IPS-15b (cell line): ENCODE data around the gene RNPS1.

Experiments used
- H3K27me3 ChIP-seq: one replicate; pipeline ENCODE4 v1.6.1; 2013; ENCODE audit warnings: low read length; ENCODE audit not compliant: control insufficient read depth, insufficient read depth
- H3K36me3 ChIP-seq: one replicate; pipeline ENCODE4 v1.6.1; 2013; ENCODE audit warnings: low read length; ENCODE audit not compliant: control insufficient read depth, insufficient read depth
- H3K4me1 ChIP-seq: one replicate; pipeline ENCODE4 v1.6.1; 2013; ENCODE audit warnings: mild to moderate bottlenecking, low read length; ENCODE audit not compliant: control insufficient read depth, insufficient read depth
- H3K4me3 ChIP-seq: one replicate; pipeline ENCODE4 v1.5.1; 2013; ENCODE audit warnings: low read depth, low read length
- H3K9ac ChIP-seq: one replicate; pipeline ENCODE4 v1.6.1; 2013; ENCODE audit warnings: low read depth, mild to moderate bottlenecking, low read length
- H3K9me3 ChIP-seq: one replicate; pipeline ENCODE4 v1.6.1; 2013; ENCODE audit warnings: mild to moderate bottlenecking, low read length; ENCODE audit not compliant: control insufficient read depth, insufficient read depth

RNPS1 gene

DNA sequence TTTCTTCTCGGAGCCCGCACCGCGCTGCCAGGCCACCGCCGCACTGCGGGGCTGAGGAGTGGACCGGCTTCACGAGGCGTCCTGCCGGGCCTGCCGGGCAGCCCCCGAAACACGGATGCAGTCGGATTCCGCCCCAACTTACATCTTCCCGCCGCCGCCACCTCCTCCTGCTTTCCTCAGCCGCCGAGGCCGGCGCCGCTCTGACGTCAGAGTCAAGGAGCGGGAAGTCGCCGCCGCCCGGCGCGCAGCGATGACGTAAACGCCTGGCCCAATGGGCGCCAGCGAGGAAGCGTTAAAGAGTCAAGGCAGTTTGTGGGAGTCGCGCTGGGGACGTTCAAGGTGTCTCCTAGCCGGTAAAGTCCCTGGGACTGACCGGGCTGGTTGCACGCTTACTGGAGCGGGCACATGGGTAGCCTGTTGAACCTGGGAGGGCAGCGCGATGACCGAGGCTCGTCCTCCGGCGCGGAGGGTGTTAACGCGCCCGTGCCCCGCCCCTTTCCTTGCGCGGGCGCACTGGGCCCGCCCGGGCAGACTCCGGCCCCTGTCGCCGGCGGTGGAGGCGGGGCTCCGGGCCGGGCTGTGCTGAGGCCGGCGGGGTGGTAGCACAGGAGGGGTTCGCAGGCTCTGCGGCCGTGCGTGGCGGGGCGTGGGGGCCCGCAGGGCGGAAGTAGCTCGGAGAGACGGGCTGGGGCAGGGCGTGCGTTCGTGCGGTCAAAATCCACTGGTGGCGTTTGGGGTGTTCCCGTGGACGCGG is at the start of gene RNPS1:
RNPS1 (minus strand) TSS at position 214 of the 754 bp plus-strand sequence. CDS start 3,483 bp downstream, outside the sequence.
- Histone ChIP-seq H3K4me3 (peak within 1 kb of the TSS; percentile 92), H3K4me1 (peaks cover 11% of the 10 kb centered on the region), H3K36me3 (peaks cover 19% of the 10 kb centered on the region), H3K27me3 (no peaks in the 10 kb centered on the region), H3K9ac (peak within 1 kb of the TSS; percentile 94), H3K9me3 (no peaks in the 10 kb centered on the region)

- H3K9me3 ChIP-seq: no peaks in the 10 kb centered on the region
- peaks cover 3% of the 10 kb centered on the region for H3K4me1 ChIP-seq
- H3K4me3 ChIP-seq: no peak overlapping the region
- H3K36me3 ChIP-seq: no peaks in the 10 kb centered on the region
- H3K27me3 ChIP-seq: no peaks in the 10 kb centered on the region
- H3K9ac ChIP-seq: no peak overlapping the region
Observed at GRCh38 chr16:2317231-2318020, 49.5 kb upstream of the RNPS1 start.

DNA sequence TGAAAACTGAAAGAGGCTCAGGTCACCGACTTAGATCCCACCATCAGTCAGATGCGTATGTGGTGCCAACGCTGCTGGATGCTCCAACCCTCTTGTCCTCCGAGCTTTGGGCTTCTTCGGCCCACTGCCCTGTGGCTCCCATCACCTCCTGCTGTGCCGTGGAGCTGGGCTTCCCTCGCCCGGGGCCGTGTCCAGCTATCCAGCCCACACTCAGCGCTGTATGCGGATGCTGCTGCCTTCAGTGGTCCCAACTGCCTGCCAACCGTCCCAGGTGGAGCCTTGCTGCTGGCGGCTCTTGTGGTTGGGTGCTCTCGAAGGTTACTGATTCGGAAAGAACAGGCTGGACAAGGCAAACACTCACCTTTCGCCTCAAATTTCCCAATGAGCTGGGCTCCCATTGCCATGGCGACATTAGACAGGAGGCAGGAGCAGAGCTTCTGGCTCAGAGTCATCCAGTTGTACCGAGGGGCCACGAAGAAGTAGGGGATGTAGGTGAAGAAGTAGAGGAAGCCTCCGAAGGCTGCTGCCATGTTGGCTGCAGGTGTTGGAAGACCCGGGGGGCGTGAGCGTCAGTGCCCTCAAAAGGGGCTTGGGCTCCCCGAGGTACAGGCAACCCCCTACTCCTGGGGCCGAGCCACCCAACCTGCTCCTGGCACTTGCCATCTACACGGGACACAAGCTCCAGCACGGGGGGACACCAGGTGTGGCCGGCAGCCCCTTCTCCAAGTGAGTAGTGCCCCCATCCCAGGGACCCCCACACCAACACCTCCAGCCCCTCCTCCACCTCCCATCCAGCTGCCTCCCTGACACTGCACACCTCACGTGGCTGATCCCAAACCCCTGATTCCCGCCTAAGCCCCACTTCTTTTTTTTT is 40.4 kb upstream of the RNPS1 start:
- Histone ChIP-seq H3K9me3 (no peaks in the 10 kb centered on the region), H3K27me3 (no peaks in the 10 kb centered on the region), H3K36me3 (no peaks in the 10 kb centered on the region), H3K9ac (no peak overlapping the region), H3K4me1 (no peaks in the 10 kb centered on the region), H3K4me3 (no peak overlapping the region)

DNA sequence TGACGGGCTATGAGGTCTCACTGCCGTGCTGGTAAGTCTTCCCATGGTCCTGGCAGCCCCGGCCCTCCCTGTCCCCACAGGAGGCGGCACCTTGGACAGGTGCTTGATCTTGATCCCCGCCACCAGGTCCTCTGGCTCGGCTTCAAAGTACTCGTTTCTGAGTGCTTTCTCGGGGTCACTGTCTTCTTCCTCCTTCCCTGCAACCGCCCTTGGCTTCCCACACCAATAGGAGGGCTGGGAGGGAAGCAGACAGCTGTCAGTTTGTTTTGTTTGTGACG is 31.9 kb upstream of the RNPS1 start:
- H3K9me3 ChIP-seq: no peaks in the 10 kb centered on the region
- H3K4me1 ChIP-seq: no peaks in the 10 kb centered on the region
- no peaks in the 10 kb centered on the region for H3K36me3 ChIP-seq
- no peaks in the 10 kb centered on the region for H3K27me3 ChIP-seq
- H3K4me3 ChIP-seq: no peak overlapping the region
- no peak overlapping the region for H3K9ac ChIP-seq

DNA sequence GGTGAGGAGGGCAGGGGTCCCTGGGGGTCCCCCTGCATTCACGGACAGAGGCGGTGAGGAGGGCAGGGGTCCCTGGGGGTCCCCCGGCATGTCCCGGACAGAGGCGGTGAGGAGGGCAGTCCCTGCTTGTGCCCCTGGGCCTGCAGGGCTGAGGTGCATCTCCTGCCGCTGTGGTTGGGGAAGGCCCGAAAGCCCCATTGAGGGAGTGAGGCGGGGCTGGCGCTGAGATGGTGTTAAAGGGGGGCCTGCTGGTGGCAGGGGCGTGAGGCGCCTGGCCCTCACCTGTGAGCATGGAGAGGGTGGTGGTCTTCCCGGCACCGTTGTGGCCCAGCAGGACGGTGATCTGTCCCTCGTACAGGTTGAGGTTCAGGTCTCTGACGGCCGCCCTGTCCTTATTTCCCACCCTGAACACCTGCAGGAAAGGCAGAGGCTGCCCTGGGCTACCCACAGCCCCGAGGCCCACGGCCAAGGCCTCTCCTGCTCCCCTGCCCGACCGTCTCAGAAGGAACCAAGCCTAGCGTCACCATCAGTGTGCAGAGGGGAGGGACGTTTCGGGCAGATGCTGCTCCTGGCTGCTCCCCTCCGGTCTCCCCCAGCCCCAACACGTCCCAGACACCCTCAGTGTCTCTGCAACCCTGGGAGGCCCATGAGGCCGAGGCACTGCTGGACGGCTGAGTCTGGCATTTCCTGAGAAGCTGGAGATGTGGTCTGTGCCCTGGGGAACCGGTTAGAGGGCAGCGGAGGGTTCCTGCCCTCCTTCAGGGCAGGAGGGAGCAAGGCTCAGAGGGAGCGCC is 31.4 kb upstream of the RNPS1 start:
- Histone ChIP-seq H3K9me3 (no peaks in the 10 kb centered on the region), H3K4me3 (no peak overlapping the region), H3K9ac (no peak overlapping the region), H3K27me3 (no peaks in the 10 kb centered on the region), H3K4me1 (no peaks in the 10 kb centered on the region), H3K36me3 (no peaks in the 10 kb centered on the region)

DNA sequence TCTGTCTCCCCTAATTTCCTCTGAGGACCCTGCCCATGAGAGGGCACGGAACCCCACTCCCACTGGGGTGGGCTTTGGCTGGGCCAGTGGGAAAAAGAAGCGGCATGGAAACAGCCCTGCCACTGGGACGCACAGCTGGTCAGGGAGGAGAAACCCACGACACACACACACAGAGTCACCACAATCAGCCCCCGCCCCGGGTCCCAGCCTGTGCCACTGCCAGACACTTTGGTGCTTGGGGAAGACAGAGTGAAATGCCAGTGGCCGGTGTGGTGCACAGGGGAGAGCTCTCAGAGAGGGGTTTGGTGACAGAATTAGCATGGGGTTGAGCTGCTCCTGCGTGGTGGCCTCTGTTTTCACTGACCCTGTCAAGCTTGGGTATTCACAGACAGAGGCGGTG is 30.7 kb upstream of the RNPS1 start:
- Histone ChIP-seq H3K27me3 (no peaks in the 10 kb centered on the region), H3K36me3 (no peaks in the 10 kb centered on the region), H3K4me3 (no peak overlapping the region), H3K9ac (no peak overlapping the region), H3K9me3 (no peaks in the 10 kb centered on the region), H3K4me1 (no peaks in the 10 kb centered on the region)

GRCh38 chr16:2297506-2297860 is 29.6 kb upstream of the RNPS1 start:
- H3K9ac ChIP-seq: no peak overlapping the region
- H3K36me3 ChIP-seq: no peaks in the 10 kb centered on the region
- H3K4me3 ChIP-seq: no peak overlapping the region
- H3K9me3 ChIP-seq: no peaks in the 10 kb centered on the region
- no peaks in the 10 kb centered on the region for H3K4me1 ChIP-seq
- H3K27me3 ChIP-seq: no peaks in the 10 kb centered on the region

DNA sequence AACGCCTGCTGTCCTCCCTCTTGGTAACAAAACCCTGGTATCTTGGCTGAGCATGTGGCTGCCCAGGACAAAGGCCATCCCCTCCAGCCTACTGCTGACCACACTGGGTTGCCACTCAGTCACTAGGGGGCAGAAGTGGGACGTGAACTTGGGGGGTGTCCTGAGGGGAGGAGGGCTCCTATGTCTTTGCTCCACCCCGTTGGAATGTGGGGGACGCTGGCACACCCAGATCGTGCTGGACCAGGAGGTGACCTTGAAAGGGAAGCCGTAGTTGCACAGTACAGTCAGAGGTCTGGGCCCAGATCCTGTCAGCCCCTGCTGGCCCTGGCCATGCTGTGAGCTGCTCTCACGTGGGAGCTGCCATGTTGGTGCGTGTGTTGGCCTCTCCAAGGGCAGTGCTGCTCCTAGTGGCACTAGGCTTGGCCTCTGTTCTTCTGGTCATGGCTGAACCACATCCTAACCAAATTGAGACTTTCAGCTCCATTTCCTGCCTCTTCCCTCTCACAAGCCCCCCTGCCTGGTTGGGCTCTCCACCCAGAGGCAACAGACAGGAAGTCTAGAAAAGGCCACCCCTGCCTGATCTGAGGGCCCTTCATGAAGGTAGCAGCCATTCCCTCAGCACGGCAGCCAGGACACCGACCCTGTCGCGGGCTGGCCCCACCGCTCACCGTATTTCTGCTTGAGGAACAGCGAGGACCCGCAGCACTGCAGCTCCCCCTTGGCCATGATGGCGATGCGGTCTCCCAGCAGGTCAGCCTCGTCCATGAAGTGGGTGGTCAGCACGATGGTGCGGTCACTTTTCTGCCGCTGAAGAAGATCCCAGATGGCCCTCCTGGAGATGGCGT is 29.0 kb upstream of the RNPS1 start:
- Histone ChIP-seq H3K4me3 (no peak overlapping the region), H3K36me3 (no peaks in the 10 kb centered on the region), H3K9me3 (no peaks in the 10 kb centered on the region), H3K9ac (no peak overlapping the region), H3K4me1 (no peaks in the 10 kb centered on the region), H3K27me3 (no peaks in the 10 kb centered on the region)

DNA sequence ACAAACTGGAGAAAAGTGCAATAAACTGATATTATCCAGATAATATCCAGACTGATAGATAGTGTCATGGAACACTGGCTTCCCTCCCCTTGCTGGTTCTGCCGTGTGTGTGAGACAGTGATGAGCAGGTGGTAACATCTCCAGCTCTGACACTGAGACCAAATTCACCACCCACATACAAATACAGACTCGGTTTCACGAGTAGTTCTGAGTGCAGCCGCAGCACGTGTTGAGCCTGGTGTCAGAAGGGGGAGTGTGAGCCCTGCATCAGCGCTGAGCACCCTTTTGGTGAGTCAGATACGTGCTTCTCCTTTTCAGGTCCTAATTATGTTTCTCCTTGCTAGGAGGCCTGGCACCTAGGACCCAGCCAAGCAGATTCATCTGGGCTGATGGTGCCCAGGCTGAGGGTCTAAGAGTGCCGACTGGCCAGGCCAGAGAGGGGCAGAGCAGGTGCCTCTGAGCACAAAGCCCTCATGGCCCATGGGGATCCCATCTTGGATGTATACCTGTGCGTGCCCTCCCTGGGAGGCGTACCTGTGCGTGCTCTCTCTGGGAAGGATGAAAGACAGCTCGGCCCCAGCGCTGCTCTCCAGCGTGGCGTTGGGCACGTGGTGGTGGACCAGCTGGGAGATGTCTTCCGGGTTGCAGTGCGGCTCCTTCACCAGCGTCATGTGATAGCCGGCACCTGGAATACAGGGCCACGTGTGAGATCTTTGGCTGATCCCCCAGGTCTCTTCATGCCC is 27.3 kb upstream of the RNPS1 start:
- Histone ChIP-seq H3K9ac (no peak overlapping the region), H3K4me1 (no peaks in the 10 kb centered on the region), H3K36me3 (no peaks in the 10 kb centered on the region), H3K9me3 (no peaks in the 10 kb centered on the region), H3K27me3 (no peaks in the 10 kb centered on the region), H3K4me3 (no peak overlapping the region)

DNA sequence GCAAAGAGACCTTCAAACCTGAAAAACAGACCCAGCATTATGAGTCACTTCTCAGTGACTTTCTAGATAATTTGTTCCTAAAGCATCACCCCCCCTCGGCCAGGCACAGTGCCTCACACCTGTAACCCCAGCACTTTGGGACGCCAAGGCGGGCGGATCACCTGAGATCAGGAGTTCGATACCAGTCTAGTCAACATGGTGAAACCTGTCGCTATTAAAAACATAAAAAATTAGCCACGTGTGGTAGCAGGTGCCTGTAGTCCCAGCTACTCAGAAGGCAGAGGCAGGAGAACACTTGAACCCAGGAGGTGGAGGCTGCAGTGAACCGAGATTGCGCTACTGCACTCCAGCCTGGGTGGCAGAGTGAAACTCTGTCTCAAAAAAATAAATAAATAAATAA is 24.3 kb upstream of the RNPS1 start:
- H3K36me3 ChIP-seq: no peaks in the 10 kb centered on the region
- H3K27me3 ChIP-seq: no peaks in the 10 kb centered on the region
- H3K9me3 ChIP-seq: no peaks in the 10 kb centered on the region
- H3K4me1 ChIP-seq: no peaks in the 10 kb centered on the region
- H3K9ac ChIP-seq: no peak overlapping the region
- no peak overlapping the region for H3K4me3 ChIP-seq
